ENCODE measurements around the gene CEP97.
"Not testable (repeated sequence)": the region's sequence is repeated elsewhere in the genome, so short reads cannot be mapped to it uniquely, and the experiment has no call there.

CEP97 gene

GRCh38 chr3:101724329-101725193 lies at the start of gene CEP97:
TSS of gene CEP97 (plus strand) at chr3:101724614. CDS start at chr3:101724677, 63 bp downstream.
- peak; percentile 94 for DNase-seq (ENCODE audit: low spot score)
- FAIRE-seq: peak; percentile 32

GRCh38 chr3:101675709-101676215 lies 48.7 kb upstream of the CEP97 start:
- DNase-seq (ENCODE audit: low spot score): peak; percentile 9
- FAIRE-seq: no peak

- DNase-seq (ENCODE audit: low spot score) (peak; percentile 99), FAIRE-seq (no peak)
Measured at GRCh38 chr3:101676216-101676764, 48.1 kb upstream of the CEP97 start.

- FAIRE-seq (peak; percentile 82), DNase-seq (ENCODE audit: low spot score) (peak; percentile 98)
Measured at GRCh38 chr3:101676765-101677435, 47.5 kb upstream of the CEP97 start, which contains the start of gene ZBTB11. TSS of gene ZBTB11 (minus strand) at chr3:101677132. CDS start at chr3:101676914, 218 bp downstream.

- FAIRE-seq (no peak), DNase-seq (ENCODE audit: low spot score) (no peak)
Measured at GRCh38 chr3:101677436-101678286, 46.8 kb upstream of the CEP97 start.

GRCh38 chr3:101678837-101679236 lies 45.6 kb upstream of the CEP97 start:
- not testable (repeated sequence) for DNase-seq (ENCODE audit: low spot score); FAIRE-seq

- DNase-seq (ENCODE audit: low spot score) (no peak), FAIRE-seq (no peak)
Measured at GRCh38 chr3:101680466-101680865, 43.9 kb upstream of the CEP97 start.

- no peak for DNase-seq (ENCODE audit: low spot score)
- no peak for FAIRE-seq
Measured at GRCh38 chr3:101685050-101685400, 39.4 kb upstream of the CEP97 start.

- FAIRE-seq (no peak), DNase-seq (ENCODE audit: low spot score) (peak; percentile 6)
Measured at GRCh38 chr3:101685870-101686307, 38.5 kb upstream of the CEP97 start.

GRCh38 chr3:101687142-101687931 lies 37.1 kb upstream of the CEP97 start:
- no peak for FAIRE-seq
- peak; percentile 13 for DNase-seq (ENCODE audit: low spot score)

GRCh38 chr3:101689286-101689685 lies 35.1 kb upstream of the CEP97 start:
- DNase-seq (ENCODE audit: low spot score): no peak

GRCh38 chr3:101690972-101691371 lies 33.4 kb upstream of the CEP97 start:
- no peak for DNase-seq (ENCODE audit: low spot score)
- no peak for FAIRE-seq

More at GRCh38 chr3:101689286-101689685, 35.1 kb upstream of the CEP97 start:
- no peak for FAIRE-seq

- DNase-seq (ENCODE audit: low spot score); FAIRE-seq: not testable (repeated sequence)
Measured at GRCh38 chr3:101691685-101692671, 32.4 kb upstream of the CEP97 start.

GRCh38 chr3:101693540-101693939 lies 30.9 kb upstream of the CEP97 start:
- FAIRE-seq: not testable (repeated sequence)
- DNase-seq (ENCODE audit: low spot score): peak; percentile 42

- not testable (repeated sequence) for DNase-seq (ENCODE audit: low spot score)
Measured at GRCh38 chr3:101694836-101695235, 29.6 kb upstream of the CEP97 start.

GRCh38 chr3:101695779-101696372 lies 28.5 kb upstream of the CEP97 start:
- DNase-seq (ENCODE audit: low spot score) (peak; percentile 19), FAIRE-seq (no peak)

More at GRCh38 chr3:101694836-101695235, 29.6 kb upstream of the CEP97 start:
- not testable (repeated sequence) for FAIRE-seq

GRCh38 chr3:101701696-101702634 lies 22.4 kb upstream of the CEP97 start:
- no peak for FAIRE-seq
- no peak for DNase-seq (ENCODE audit: low spot score)
